RWPE2 (cell line): ENCODE measurements around the gene RNFT2.

Experiments
- ATAC-seq: fragments of 200-7000 bp; cut with Tn5 transposase; 3 replicates; pipeline ENCODE4 v1.9.1; 2021; ENCODE audit warnings: low read depth
- DNase-seq: peaks from one replicate; pipeline ENCODE4 v3.0.0-alpha.2; 2020; ENCODE audit warnings: low spot score
- H3K27ac ChIP-seq: fragments of 450-650 bp; 2 replicates; pipeline ENCODE4 v1.5.1; 2017; ENCODE audit warnings: mild to moderate bottlenecking; ENCODE audit not compliant: poor library complexity, severe bottlenecking
- H3K27me3 ChIP-seq: fragments of 250-450 bp; sonication (Bioruptor Pico); 2 replicates; pipeline ENCODE4 v1.5.1; 2021; ENCODE audit warnings: mild to moderate bottlenecking, moderate library complexity; ENCODE audit not compliant: insufficient read depth, poor library complexity, severe bottlenecking
- H3K36me3 ChIP-seq: fragments of 250-450 bp; sonication (Bioruptor Pico); 2 replicates; pipeline ENCODE4 v1.5.1; 2020; ENCODE audit warnings: low read depth, mild to moderate bottlenecking, moderate library complexity
- H3K4me1 ChIP-seq: fragments of 250-450 bp; sonication (Bioruptor Pico); 2 replicates; pipeline ENCODE4 v1.5.1; 2021; ENCODE audit warnings: mild to moderate bottlenecking, moderate library complexity; ENCODE audit not compliant: insufficient read depth, poor library complexity, severe bottlenecking
- H3K4me3 ChIP-seq: fragments of 250-450 bp; sonication (Bioruptor Pico); 2 replicates; pipeline ENCODE4 v1.5.1; 2021; ENCODE audit warnings: mild to moderate bottlenecking, moderate library complexity; ENCODE audit not compliant: severe bottlenecking
- H3K9me3 ChIP-seq: fragments of 250-450 bp; sonication (Bioruptor Pico); 2 replicates; pipeline ENCODE4 v1.5.1; 2021; ENCODE audit warnings: mild to moderate bottlenecking, moderate library complexity; ENCODE audit not compliant: severe bottlenecking
- TF ChIP-seq, protein P1 (sequence below): fragments of 450-650 bp; IDR thresholded peaks from one replicate; pipeline ENCODE4 v1.5.1; 2017; ENCODE audit warnings: mild to moderate bottlenecking, moderate library complexity; ENCODE audit not compliant: poor library complexity, severe bottlenecking

The RNFT2 gene

DNA sequence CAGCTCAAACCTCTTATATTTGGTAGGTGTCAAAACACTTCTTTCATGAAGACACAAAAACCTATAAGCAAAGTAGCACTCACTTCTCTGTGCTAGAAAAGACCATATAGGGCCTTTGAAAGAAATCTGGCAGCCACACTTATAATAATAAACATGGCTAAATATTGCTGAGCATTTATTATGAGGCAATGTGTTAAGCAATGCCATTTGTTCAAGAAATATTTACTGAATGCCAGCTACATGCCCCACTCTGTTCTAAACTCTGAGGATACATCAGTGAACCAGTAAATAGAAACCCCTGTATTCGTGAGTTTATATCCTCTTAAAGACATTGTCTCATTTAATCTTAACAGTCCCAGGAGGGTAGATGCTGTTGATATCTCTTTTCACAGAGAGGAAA lies 52.0 kb downstream of the RNFT2 start:
- Histone ChIP-seq H3K9me3 (no peaks in the 10 kb centered on the region), H3K4me3 (no peak overlapping the region), H3K36me3 (no peaks in the 10 kb centered on the region), H3K27ac (no peak overlapping the region), H3K27me3 (no peaks in the 10 kb centered on the region), H3K4me1 (no peaks in the 10 kb centered on the region)
- DNase-seq (no peak), ATAC-seq (no peak)
- TF ChIP-seq, protein P1, sequence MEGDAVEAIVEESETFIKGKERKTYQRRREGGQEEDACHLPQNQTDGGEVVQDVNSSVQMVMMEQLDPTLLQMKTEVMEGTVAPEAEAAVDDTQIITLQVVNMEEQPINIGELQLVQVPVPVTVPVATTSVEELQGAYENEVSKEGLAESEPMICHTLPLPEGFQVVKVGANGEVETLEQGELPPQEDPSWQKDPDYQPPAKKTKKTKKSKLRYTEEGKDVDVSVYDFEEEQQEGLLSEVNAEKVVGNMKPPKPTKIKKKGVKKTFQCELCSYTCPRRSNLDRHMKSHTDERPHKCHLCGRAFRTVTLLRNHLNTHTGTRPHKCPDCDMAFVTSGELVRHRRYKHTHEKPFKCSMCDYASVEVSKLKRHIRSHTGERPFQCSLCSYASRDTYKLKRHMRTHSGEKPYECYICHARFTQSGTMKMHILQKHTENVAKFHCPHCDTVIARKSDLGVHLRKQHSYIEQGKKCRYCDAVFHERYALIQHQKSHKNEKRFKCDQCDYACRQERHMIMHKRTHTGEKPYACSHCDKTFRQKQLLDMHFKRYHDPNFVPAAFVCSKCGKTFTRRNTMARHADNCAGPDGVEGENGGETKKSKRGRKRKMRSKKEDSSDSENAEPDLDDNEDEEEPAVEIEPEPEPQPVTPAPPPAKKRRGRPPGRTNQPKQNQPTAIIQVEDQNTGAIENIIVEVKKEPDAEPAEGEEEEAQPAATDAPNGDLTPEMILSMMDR: no peak

DNA sequence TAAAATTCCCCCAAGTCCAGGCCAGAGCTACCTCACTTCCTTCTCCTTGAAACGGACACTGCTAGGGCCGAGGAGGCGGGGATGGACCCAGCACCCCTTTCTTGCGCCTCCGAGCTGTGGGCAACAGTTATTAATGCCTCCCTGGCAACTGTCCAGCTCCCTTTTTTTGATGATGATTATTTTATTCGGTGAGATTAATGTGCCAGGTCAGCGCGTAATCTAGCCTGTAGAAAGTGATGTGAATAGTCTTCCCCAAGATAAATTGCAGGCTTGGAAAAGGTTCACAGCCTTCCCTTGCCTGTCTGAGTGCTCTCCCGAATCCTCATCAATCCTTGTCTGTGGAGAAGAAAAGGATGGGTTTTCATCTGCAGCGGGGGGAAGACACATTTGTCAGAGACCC lies 54.3 kb downstream of the RNFT2 start:
- DNase-seq: no peak
- no peak overlapping the region for H3K4me3 ChIP-seq
- TF ChIP-seq, protein P1: no peak
- H3K27me3 ChIP-seq: no peaks in the 10 kb centered on the region
- ATAC-seq: no peak
- no peak overlapping the region for H3K27ac ChIP-seq
- no peaks in the 10 kb centered on the region for H3K36me3 ChIP-seq
- H3K4me1 ChIP-seq: no peaks in the 10 kb centered on the region
- H3K9me3 ChIP-seq: no peaks in the 10 kb centered on the region

DNA sequence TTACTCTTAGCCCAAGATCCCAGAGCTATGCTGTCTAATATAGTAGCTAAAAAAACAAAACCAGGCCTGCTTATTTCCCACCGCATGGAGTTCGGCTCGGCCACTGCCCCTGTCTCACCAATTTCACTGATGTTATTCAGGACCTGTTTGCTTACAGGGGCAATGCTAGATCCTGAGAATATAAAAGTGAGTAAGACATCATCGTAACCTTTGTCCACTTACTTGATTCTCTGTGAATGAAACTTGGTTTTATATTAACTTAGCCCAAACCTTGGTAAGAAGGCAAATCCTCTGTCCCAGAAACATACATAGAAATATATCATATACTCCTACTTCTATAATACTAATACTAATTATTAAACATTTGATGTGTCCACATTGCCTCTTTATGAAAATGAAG lies 56.6 kb downstream of the RNFT2 start:
- Histone ChIP-seq H3K27ac (no peak overlapping the region), H3K4me1 (no peaks in the 10 kb centered on the region), H3K9me3 (no peaks in the 10 kb centered on the region), H3K4me3 (no peak overlapping the region), H3K27me3 (no peaks in the 10 kb centered on the region), H3K36me3 (no peaks in the 10 kb centered on the region)
- TF ChIP-seq, protein P1: no peak
- DNase-seq (no peak), ATAC-seq (no peak)

DNA sequence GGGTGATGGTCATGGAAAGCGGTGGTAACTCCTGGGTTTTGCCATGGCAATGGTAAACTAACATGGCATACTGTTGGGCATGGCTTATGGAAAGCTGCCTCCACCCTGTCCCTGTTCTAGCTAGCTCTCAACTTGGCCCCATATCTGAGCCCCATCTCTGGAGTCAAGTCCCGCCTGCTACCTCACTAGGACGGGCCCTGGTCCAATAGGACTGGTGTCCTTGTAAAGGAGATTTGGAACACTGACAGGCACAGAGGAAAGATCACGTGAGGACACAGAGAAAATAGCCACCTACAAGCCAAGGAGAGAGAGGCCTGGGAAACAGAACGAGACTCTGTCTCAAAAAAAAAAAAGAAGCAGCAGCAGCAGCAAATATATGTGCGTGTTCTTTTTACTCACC lies 59.8 kb downstream of the RNFT2 start:
- ATAC-seq: no peak
- TF ChIP-seq, protein P1: no peak
- H3K36me3 ChIP-seq: no peaks in the 10 kb centered on the region
- H3K27me3 ChIP-seq: no peaks in the 10 kb centered on the region
- H3K4me3 ChIP-seq: no peak overlapping the region
- DNase-seq: no peak
- no peak overlapping the region for H3K27ac ChIP-seq
- H3K4me1 ChIP-seq: no peaks in the 10 kb centered on the region
- H3K9me3 ChIP-seq: no peaks in the 10 kb centered on the region

DNA sequence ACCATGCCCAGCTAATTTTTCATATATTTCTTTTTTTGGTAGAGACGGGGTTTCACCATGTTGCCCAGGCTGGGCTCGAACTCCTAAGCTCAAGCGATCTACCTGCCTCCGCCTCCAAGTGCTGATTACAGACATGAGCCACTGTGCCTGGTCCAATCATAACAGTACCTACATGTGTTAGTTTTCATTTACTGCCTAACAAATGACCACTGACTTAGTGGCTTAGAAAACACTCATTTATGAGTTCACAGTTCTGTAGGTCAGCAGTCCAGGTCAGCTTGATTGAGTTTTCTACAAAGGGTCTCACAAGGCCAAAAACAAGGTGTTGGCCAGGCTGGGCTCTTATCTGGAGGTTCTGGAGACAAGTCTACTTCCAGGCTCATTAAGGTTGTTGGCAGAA lies 60.6 kb downstream of the RNFT2 start:
- Histone ChIP-seq H3K9me3 (no peaks in the 10 kb centered on the region), H3K27me3 (no peaks in the 10 kb centered on the region), H3K36me3 (no peaks in the 10 kb centered on the region), H3K27ac (no peak overlapping the region), H3K4me3 (no peak overlapping the region), H3K4me1 (no peaks in the 10 kb centered on the region)
- no peak for DNase-seq
- ATAC-seq: no peak
- TF ChIP-seq, protein P1: no peak
